ENCODE results near the gene RAB19. TPM values are rescaled to one million over a fixed set of nuclear protein-coding genes. Genes with fewer than 3 reads are reported as not detected.

RAB19 gene
- total and polyA plus RNA-seq, 4 donors: 0.17 to 0.84 TPM; not detected in 2

DNA sequence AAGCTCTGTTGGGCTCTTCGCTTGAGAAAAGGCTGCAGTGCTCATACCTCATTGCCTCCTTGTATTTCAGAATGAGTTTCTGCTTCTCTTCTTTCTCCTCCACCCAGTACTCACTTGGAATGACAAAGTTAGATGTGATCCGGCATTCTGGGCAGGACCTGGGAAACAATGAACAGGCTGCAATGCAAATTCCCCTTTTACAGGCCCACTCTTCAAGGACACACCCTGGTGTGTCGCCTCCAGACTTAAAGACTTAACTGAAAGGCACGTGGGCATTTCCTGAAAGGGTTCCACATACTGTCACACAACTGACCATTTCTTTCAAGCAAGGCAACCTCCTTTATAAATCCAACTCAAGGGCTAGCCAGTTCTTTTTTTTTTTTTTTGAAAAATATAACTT is 51.9 kb downstream of the RAB19 start:
- no peak for TF ChIP-seq RXRA (IDR thresholded peaks at IDR 0.05)
- TF ChIP-seq, protein P1, sequence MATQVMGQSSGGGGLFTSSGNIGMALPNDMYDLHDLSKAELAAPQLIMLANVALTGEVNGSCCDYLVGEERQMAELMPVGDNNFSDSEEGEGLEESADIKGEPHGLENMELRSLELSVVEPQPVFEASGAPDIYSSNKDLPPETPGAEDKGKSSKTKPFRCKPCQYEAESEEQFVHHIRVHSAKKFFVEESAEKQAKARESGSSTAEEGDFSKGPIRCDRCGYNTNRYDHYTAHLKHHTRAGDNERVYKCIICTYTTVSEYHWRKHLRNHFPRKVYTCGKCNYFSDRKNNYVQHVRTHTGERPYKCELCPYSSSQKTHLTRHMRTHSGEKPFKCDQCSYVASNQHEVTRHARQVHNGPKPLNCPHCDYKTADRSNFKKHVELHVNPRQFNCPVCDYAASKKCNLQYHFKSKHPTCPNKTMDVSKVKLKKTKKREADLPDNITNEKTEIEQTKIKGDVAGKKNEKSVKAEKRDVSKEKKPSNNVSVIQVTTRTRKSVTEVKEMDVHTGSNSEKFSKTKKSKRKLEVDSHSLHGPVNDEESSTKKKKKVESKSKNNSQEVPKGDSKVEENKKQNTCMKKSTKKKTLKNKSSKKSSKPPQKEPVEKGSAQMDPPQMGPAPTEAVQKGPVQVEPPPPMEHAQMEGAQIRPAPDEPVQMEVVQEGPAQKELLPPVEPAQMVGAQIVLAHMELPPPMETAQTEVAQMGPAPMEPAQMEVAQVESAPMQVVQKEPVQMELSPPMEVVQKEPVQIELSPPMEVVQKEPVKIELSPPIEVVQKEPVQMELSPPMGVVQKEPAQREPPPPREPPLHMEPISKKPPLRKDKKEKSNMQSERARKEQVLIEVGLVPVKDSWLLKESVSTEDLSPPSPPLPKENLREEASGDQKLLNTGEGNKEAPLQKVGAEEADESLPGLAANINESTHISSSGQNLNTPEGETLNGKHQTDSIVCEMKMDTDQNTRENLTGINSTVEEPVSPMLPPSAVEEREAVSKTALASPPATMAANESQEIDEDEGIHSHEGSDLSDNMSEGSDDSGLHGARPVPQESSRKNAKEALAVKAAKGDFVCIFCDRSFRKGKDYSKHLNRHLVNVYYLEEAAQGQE (IDR thresholded peaks at IDR 0.05): no peak
- TF ChIP-seq FOXA2 (IDR thresholded peaks at IDR 0.05): no peak
- no peak for TF ChIP-seq JUND (IDR thresholded peaks at IDR 0.05)
- TF ChIP-seq HNF4A (conservative IDR thresholded peaks at IDR 0.05): no peak
- no peak for TF ChIP-seq HNF4G (IDR thresholded peaks at IDR 0.05)
- TF ChIP-seq EGR1 (IDR thresholded peaks at IDR 0.05; ENCODE audit: low read depth in 2 of 2): no peak
- no peak for TF ChIP-seq GABPA (IDR thresholded peaks at IDR 0.05 in 1 of 2, conservative IDR thresholded peaks at IDR 0.05 in 1 of 2)
- no peak for TF ChIP-seq CTCF (IDR thresholded peaks at IDR 0.05; ENCODE audit: low read depth, low read length, missing input control)
- no peak for TF ChIP-seq RAD21 (IDR thresholded peaks at IDR 0.05)
- no peak for TF ChIP-seq TAF1 (conservative IDR thresholded peaks at IDR 0.05)
- no peak for TF ChIP-seq ZBTB33 (IDR thresholded peaks at IDR 0.05)
- TF ChIP-seq NR2F2 (IDR thresholded peaks at IDR 0.05): no peak
- Histone ChIP-seq H3K9me3 (ENCODE audit: control insufficient read depth in 4 of 4, low read length in 3 of 4) (no peaks in the 10 kb centered on the region), H3K27me3 (ENCODE audit: control insufficient read depth in 4 of 4, insufficient read depth in 4 of 4, low read length in 3 of 4) (no peaks in the 10 kb centered on the region), H3K4me3 (ENCODE audit: low read depth in 1 of 3, low read length in 3 of 3) (no peak overlapping the region), H3K9ac (ENCODE audit: low read depth in 1 of 2, low read length in 2 of 2) (no peak overlapping the region), H3K36me3 (ENCODE audit: control insufficient read depth in 4 of 4, insufficient read depth in 3 of 4, low read depth in 1 of 4, low read length in 3 of 4) (peaks cover 8 to 49% (median 39%) of the 10 kb centered on the region in 4 donors), H3K4me1 (ENCODE audit: control insufficient read depth in 4 of 4, insufficient read depth in 4 of 4, low read length in 3 of 4) (peaks cover 0 to 4% (median 1%) of the 10 kb centered on the region in 4 donors), H3K27ac (ENCODE audit: low read depth in 1 of 2, low read length in 2 of 2) (no peak overlapping the region)
- DNase-seq (ENCODE audit: low spot score): no peak
- 78% methylated on average over 4 of the region's 4 CpGs for WGBS

GRCh38 chr7:140456551-140457051 is 52.7 kb downstream of the RAB19 start:
- no peaks in the 10 kb centered on the region for H3K27me3 ChIP-seq (ENCODE audit: control insufficient read depth in 4 of 4, insufficient read depth in 4 of 4, low read length in 3 of 4)
- H3K9ac ChIP-seq (ENCODE audit: low read depth in 1 of 2, low read length in 2 of 2): no peak overlapping the region
- no peak for DNase-seq (ENCODE audit: low spot score)
- peak; percentile 7 to 25 for TF ChIP-seq RXRA (IDR thresholded peaks at IDR 0.05)
- no peak for TF ChIP-seq HNF4A (conservative IDR thresholded peaks at IDR 0.05)
- WGBS: 80% methylated on average over 9 of the region's 9 CpGs
- H3K36me3 ChIP-seq (ENCODE audit: control insufficient read depth in 4 of 4, insufficient read depth in 3 of 4, low read depth in 1 of 4, low read length in 3 of 4): peaks cover 9 to 56% (median 43%) of the 10 kb centered on the region in 4 donors
- H3K27ac ChIP-seq (ENCODE audit: low read depth in 1 of 2, low read length in 2 of 2): no peak overlapping the region
- peaks cover 0 to 4% (median 1%) of the 10 kb centered on the region in 4 donors for H3K4me1 ChIP-seq (ENCODE audit: control insufficient read depth in 4 of 4, insufficient read depth in 4 of 4, low read length in 3 of 4)
- no peaks in the 10 kb centered on the region for H3K9me3 ChIP-seq (ENCODE audit: control insufficient read depth in 4 of 4, low read length in 3 of 4)
- H3K4me3 ChIP-seq (ENCODE audit: low read depth in 1 of 3, low read length in 3 of 3): no peak overlapping the region

All from liver (tissue), 9 donors.